GM19455 (cell line): ENCODE data around the gene SLC10A7.

Source experiments
- ATAC-seq: cut with Tn5 transposase; IDR thresholded peaks from one replicate; pipeline ENCODE4 v1.9.1; 2021; ENCODE audit not compliant: unreplicated experiment

SLC10A7 gene

DNA sequence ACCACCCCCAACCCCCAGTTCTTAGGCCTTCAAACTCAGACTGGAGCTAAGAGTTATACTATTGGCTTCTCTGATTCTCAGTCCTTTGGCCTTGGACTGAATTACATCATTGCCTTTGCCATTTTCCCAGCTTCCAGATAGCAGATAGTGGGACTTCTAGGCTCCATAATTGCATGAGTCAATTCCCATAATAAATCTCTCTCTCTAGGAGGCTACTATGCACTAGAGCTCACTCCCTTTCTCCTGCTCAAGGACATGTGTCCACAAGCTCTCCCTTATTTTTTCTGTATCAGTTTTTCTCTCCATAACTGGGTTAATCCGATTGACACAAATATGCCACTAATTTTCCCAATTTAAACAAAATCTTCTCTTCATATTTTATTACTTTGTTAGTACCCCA lies 204.0 kb downstream of the SLC10A7 start:
- no peak for ATAC-seq

GRCh38 chr4:146315184-146315583 lies 206.6 kb downstream of the SLC10A7 start:
- ATAC-seq: no peak

DNA sequence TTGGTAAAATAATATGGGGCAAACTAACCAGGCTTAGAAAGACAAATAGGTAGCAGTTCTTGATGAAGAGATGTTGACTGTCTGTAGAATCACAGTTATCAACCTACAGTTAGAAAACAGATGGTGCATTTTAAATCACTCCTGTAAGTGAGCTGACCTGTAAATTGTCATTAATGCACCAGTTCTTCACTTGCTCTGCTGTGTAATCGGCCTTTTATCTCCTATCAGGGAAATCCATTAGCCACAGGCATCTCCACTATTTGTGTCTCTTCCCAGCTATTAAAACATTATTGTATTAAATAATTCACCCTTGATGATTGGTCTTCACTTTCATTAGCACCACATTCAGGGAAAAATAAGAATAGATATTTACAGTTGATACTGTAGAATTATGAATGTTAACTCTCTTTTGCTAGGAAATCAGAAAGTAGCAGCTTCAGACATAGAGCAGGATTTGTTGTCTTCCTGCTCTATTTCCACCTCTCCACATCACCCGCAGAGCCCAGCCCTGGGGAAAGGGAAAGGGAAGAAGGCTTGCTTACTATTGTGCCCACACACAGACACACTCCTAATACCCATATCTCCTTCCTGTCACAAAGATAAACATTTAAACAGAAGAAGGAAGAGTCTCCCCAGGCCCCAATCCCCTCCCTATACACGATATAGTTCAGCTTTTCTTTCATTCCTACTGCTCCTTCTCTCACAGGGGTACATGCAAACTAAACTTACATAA lies 210.3 kb downstream of the SLC10A7 start:
- no peak for ATAC-seq

- peak; percentile 90 for ATAC-seq
Observed at GRCh38 chr4:146310319-146311021, 211.3 kb downstream of the SLC10A7 start.

- ATAC-seq: no peak
Observed at GRCh38 chr4:146308951-146309350, 212.8 kb downstream of the SLC10A7 start.

- ATAC-seq: no peak
Observed at GRCh38 chr4:146302822-146303221, 218.9 kb downstream of the SLC10A7 start.

DNA sequence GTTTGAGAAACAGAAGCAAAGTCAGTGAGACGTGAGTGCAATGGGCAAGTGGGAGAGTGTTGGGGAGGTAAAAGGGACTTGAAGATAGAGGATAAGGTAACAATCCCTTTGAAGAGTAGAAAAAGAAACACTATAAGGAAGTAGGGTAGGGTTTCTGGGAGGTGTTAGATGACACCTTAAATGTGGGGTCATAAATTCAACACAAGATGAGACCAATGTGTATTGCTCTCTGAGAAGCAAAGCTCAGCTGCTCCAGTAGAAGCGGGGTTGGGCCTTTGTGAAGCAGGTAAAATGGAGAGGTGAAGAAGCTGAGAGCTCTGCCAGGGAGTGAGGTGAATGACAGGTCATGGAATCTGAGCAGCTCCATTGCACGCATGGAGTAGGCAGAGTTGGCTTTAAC lies 222.1 kb downstream of the SLC10A7 start:
- no peak for ATAC-seq

DNA sequence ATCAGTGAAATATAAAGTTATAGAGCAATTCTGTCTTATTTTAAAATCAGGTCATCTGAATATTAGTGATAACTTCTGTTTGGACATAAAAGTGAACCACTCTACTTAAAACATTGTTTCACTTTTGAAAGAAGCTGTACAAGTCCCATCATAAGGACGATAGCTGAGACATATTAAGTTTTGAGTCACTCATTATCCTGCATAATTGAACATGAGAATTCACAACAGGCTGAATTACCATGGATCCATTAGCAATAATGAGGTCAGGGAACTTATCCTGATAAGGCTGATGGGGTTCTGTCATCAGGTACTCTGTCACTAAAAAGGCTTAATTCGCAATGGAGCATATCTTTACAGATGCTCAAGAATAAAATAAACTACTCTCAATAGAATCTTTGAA lies 227.0 kb downstream of the SLC10A7 start:
- no peak for ATAC-seq

- ATAC-seq: no peak
Observed at GRCh38 chr4:146292508-146292907, 229.2 kb downstream of the SLC10A7 start.

DNA sequence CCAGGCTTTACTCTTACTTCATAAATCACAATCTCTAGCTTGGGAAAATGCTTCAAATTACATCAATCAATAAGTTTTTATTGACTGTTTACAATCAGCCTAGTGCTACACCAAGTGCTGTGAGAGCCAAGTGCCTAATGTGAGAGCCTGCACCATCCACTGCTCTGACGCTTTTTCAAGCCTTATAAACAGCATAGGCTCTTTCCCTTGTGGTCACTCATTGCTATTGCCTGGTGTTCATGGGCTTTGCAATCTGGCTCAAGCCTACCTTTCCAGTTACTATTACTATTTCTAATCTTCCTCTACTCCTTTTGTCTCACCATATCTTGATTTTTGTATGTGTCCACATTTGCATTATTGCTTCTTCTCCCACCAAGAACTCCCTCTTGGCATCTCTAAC lies 230.4 kb downstream of the SLC10A7 start:
- ATAC-seq: no peak

GRCh38 chr4:146288193-146288592 lies 233.5 kb downstream of the SLC10A7 start:
- ATAC-seq: no peak

- no peak for ATAC-seq
Observed at GRCh38 chr4:146285037-146285436, 236.7 kb downstream of the SLC10A7 start.

DNA sequence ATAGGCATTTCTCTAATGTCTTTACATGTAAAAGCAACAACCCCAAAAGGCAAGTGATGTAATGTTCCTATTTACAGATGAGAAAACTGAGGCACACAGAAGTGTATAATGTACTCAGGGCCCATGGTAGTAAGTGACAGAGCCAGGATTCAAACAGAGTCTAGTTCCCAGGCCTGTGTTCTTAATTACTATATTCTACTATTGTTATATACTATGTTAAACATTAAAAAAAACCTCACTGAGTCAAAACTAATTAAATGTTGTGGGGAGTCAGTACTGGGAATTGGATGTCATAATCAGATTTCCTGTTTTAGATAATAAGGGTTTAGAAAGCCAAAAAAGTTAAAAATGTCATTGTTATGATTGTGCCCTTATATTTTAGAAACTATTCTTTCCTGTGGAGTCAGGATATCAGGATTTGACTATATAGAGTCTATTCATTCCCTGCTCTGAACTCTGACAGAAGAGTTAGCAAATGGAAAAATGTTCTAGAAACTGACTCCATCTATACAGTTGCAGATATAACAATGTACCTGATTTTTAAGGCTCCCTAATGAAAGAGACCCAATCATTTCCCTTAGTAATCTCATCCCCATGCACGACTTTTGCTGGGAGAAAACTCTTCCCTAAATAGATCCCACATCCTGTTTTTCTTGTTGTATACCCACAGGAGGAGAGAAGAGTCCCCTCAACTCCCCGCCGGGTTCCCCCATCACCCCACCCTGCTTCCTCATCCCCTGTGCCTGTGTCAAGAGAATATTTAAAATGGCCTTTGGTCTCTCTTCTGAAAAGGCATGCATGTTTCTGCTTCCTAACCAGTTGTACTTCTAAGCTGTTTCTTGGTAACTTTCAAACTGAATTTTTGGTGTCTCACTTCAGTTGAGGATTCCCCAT lies 237.7 kb downstream of the SLC10A7 start:
- no peak for ATAC-seq

- ATAC-seq: no peak
Observed at GRCh38 chr4:146282657-146283056, 239.1 kb downstream of the SLC10A7 start.

DNA sequence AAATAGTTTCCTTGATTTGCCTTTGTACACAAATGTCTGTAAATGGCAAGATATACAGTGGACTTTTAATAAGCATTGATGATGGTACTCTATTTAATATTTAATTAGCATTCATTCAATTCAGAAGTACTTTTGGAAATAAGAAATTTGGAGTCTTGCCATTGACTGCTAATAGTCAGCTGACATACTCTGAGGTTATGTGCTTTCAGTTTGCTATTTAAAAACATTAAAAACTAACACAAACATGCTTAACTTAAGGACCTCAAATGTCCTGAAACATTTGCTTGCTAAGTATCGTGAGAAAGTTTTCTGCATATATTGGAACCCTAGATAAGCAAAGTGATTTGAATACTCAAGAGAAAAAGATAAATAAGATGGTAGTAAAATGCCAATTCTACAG lies 242.8 kb downstream of the SLC10A7 start:
- ATAC-seq: no peak

- ATAC-seq: no peak
Observed at GRCh38 chr4:146275370-146275769, 246.4 kb downstream of the SLC10A7 start.

DNA sequence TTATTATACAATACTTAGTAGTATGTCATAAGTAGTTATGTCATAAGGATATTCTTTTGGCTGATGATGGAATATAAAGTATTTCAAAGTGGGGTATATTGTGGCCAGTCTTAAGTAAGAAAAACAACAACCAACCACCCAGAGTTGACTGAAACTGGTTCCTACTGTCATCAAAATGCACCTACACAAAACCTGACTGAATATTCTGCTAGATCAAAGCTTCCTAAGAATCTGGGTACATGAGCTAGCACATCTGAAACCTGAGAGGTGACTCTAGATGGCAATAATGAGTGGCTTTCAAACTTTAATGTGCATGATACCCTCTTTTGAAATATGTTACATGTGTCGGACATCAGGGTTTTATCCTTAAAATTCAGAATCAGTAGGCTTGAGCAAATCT lies 247.0 kb downstream of the SLC10A7 start:
- no peak for ATAC-seq

DNA sequence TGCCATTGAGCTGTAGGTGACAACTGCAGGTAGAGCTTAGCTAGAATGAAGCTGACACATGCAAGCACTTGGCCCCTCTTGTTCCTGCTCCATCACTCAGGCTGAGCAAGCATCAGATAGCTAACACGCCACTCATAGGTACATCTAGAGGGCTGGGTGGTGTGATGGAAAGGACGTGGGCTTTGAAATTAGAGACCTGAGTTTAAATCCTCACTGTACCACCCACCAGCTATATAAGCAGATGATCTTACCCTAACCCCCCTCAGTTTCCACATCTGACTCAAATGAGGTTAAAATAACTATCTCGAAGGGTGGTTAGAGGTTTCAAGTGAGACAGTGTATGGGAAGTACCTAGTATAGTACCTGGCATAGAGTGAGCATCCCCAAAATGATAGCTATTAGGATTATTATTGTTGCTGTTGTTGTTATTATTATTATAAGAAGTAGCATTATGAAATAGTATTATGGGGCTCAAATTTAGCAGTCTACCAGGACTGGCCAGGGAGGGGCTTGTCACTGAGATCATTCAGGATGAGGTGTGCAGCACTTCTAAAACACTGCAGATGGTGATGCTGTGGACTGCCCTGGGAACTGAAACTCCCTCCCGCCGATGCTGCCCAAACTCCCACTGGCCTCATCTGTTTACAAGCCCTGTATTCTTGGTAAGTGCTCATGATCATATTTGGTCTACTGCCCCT lies 248.4 kb downstream of the SLC10A7 start:
- ATAC-seq: peak; percentile 66

DNA sequence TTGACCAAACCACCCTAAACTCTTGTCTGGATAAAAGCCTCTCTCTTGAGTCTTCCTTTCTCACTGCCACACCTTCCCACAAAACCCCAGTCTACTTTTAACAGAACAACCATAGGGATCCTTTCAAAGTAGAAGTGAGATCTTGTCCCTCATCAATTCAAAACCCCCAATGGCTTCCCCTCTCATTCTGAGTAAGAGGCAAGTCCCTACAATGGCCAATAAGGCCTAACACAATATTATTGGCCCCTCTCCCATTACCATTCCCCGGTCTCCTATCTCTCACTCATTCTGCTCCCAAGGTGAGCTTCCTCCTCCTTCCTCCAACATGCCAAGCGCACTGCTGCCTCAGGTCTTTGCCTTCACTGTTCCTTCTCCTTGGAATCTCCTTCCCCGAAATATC lies 250.3 kb downstream of the SLC10A7 start:
- ATAC-seq: no peak

- ATAC-seq: peak; percentile 56
Observed at GRCh38 chr4:146269228-146269653, 252.5 kb downstream of the SLC10A7 start.

- no peak for ATAC-seq
Observed at GRCh38 chr4:146267826-146268225, 253.9 kb downstream of the SLC10A7 start.
